ENCODE results near the gene TSPAN11.
"Not testable (repeated sequence)": the region's sequence is repeated elsewhere in the genome, so short reads cannot be mapped to it uniquely, and the experiment has no call there.

The TSPAN11 gene

DNA sequence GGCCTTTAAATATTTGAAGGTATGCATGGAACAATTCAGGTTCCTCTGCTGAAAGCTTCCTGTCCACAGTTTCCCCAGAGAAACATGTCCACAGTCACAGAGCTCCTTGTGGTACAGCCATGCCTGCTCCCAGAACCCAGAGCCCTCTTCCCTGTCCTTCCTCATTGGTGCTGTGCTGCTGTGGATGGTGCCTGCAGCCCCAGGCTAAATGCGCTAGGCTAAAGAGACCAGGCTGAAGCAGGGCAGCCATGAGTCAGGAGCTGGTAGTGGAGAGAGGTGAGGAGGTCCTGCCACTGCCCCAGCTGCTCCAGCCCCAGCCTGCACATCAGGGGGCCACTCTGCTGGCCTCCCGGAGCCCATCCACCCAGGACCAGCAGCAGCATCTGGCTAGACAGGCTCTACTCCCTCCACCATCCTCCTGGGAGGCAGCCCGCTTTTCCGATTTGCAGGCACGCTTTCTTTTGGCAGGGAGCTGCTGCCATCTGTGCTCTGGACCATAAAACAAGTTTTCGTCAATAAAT lies 81.8 kb downstream of the TSPAN11 start:
- TF ChIP-seq, protein P1, sequence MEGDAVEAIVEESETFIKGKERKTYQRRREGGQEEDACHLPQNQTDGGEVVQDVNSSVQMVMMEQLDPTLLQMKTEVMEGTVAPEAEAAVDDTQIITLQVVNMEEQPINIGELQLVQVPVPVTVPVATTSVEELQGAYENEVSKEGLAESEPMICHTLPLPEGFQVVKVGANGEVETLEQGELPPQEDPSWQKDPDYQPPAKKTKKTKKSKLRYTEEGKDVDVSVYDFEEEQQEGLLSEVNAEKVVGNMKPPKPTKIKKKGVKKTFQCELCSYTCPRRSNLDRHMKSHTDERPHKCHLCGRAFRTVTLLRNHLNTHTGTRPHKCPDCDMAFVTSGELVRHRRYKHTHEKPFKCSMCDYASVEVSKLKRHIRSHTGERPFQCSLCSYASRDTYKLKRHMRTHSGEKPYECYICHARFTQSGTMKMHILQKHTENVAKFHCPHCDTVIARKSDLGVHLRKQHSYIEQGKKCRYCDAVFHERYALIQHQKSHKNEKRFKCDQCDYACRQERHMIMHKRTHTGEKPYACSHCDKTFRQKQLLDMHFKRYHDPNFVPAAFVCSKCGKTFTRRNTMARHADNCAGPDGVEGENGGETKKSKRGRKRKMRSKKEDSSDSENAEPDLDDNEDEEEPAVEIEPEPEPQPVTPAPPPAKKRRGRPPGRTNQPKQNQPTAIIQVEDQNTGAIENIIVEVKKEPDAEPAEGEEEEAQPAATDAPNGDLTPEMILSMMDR (IDR thresholded peaks at IDR 0.05; ENCODE audit: borderline replicate concordance, control extremely low read depth, extremely low read depth, insufficient read depth, missing control alignments), result no peak
- no peak for DNase-seq (ENCODE audit: low spot score)
- in situ Hi-C loops (cut with MboI; ENCODE audit: low sequenced_read_pairs, unreplicated experiment), result no loop called here

- no peak for DNase-seq (ENCODE audit: low spot score)
Observed at GRCh38 chr12:31008961-31009840, 82.7 kb downstream of the TSPAN11 start.

GRCh38 chr12:31009976-31010375 lies 83.4 kb downstream of the TSPAN11 start:
- no peak for DNase-seq (ENCODE audit: low spot score)
- in situ Hi-C loops (cut with MboI; ENCODE audit: low sequenced_read_pairs, unreplicated experiment), result no loop called here
- TF ChIP-seq, protein P1 (IDR thresholded peaks at IDR 0.05; ENCODE audit: borderline replicate concordance, control extremely low read depth, extremely low read depth, insufficient read depth, missing control alignments), result no peak

More at GRCh38 chr12:31008961-31009840, 82.7 kb downstream of the TSPAN11 start:
- TF ChIP-seq, protein P1 (IDR thresholded peaks at IDR 0.05; ENCODE audit: borderline replicate concordance, control extremely low read depth, extremely low read depth, insufficient read depth, missing control alignments), result no peak
- in situ Hi-C loops (cut with MboI; ENCODE audit: low sequenced_read_pairs, unreplicated experiment), result no loop called here

GRCh38 chr12:31011336-31011735 lies 84.8 kb downstream of the TSPAN11 start:
- in situ Hi-C loops (cut with MboI; ENCODE audit: low sequenced_read_pairs, unreplicated experiment), result no loop called here
- DNase-seq (ENCODE audit: low spot score), result no peak
- TF ChIP-seq, protein P1 (IDR thresholded peaks at IDR 0.05; ENCODE audit: borderline replicate concordance, control extremely low read depth, extremely low read depth, insufficient read depth, missing control alignments), result no peak

DNA sequence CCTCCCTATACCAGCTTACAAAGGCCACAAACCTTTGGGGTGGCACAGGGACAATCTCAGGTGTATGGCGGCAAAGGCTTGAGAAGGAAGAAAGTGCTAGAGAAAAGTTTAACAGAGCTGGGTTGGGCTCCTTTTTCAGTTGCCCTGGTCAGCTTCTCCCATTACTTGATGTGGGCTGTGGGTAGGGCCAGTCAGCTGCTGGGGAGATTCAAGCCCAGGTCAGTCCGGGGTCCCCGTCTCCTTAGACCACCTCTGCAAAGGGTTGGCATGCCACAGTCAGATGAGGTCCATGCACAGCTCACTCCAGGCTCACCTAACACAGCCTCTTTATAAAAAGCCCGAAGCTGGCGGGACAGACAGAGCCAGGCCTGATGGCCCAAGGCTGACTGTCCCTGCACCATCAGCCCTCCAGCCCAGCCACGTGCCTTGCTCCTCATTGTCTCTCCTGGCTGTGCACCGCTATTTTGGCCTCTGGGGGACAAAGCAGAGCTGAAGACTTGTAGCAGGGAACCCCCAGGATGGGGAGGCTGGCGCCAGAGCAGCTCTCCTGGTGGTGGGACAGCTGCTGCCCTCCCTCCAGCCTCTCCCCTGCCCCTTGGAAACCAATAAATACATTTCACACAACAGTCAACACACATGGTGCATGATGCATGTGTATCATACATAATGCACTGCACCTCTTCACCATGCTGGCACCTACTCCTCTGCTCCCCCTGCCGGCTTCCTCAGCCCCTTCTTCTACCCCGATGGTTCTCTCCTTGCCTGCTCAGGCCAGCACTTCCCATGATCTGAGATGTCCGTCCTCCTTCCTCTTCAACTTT lies 85.4 kb downstream of the TSPAN11 start:
- in situ Hi-C loops (cut with MboI; ENCODE audit: low sequenced_read_pairs, unreplicated experiment), result no loop called here
- DNase-seq (ENCODE audit: low spot score), result no peak
- TF ChIP-seq, protein P1 (IDR thresholded peaks at IDR 0.05; ENCODE audit: borderline replicate concordance, control extremely low read depth, extremely low read depth, insufficient read depth, missing control alignments), result peak; percentile 3

DNA sequence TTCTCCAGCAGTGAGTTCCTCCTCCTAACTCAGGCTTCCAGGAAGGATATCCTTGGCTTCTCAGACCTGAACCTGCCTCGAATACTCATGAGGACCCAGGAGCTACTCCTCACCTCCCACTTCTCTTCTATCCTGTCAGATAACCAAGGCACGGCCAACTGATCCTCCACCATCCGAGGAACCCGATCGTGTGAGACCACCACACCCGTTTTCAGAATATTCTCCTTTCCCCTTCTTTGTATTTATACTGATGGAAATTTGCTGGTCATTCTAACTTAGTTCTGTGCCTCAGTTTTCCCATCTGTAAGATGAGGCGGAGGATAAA lies 86.0 kb downstream of the TSPAN11 start:
- in situ Hi-C loops (cut with MboI; ENCODE audit: low sequenced_read_pairs, unreplicated experiment); DNase-seq (ENCODE audit: low spot score): not testable (repeated sequence)

Measured in GM13976 (cell line).